ENCODE results near the gene TRAF3.

The TRAF3 gene

GRCh38 chr14:102823546-102823945 lies 46.3 kb downstream of the TRAF3 start:
- no peaks in the 10 kb centered on the region for H3K36me3 ChIP-seq (ENCODE audit: insufficient read depth, low read length)
- H3K4me1 ChIP-seq (ENCODE audit: insufficient read depth, low read length), result no peaks in the 10 kb centered on the region
- no peak overlapping the region for H2AFZ ChIP-seq (ENCODE audit: low read depth, low read length)
- DNase-seq, result no peak
- H3K9ac ChIP-seq (ENCODE audit: low read depth, low read length), result no peak overlapping the region
- no peak overlapping the region for H3K4me2 ChIP-seq (ENCODE audit: insufficient read depth, low read length)
- H4K20me1 ChIP-seq (ENCODE audit: insufficient read depth, low read length), result peaks cover 65% of the 10 kb centered on the region
- H3K79me2 ChIP-seq (ENCODE audit: insufficient read depth, low read length), result peaks cover 93% of the 10 kb centered on the region
- TF ChIP-seq CTCF (IDR thresholded peaks at IDR 0.05; ENCODE audit: borderline replicate concordance, extremely low read depth, low read length, poor library complexity, severe bottlenecking), result no peak
- TF ChIP-seq EZH2 (IDR thresholded peaks at IDR 0.05; ENCODE audit: borderline replicate concordance, low read depth, low read length, severe bottlenecking), result no peak
- H3K27me3 ChIP-seq (ENCODE audit: insufficient read depth, low read length, poor library complexity), result no peaks in the 10 kb centered on the region
- no peak for ATAC-seq (ENCODE audit: insufficient read depth, low read depth)
- no peak overlapping the region for H3K4me3 ChIP-seq (ENCODE audit: low read depth in 1 of 2, low read length in 2 of 2)
- H3K9me3 ChIP-seq (ENCODE audit: insufficient read depth, low read length, severe bottlenecking), result no peaks in the 10 kb centered on the region
- no peak overlapping the region for H3K27ac ChIP-seq (ENCODE audit: low read length)

GRCh38 chr14:102824832-102825231 lies 47.6 kb downstream of the TRAF3 start:
- no peak for TF ChIP-seq EZH2 (IDR thresholded peaks at IDR 0.05; ENCODE audit: borderline replicate concordance, low read depth, low read length, severe bottlenecking)
- TF ChIP-seq CTCF (IDR thresholded peaks at IDR 0.05; ENCODE audit: borderline replicate concordance, extremely low read depth, low read length, poor library complexity, severe bottlenecking), result no peak
- Histone ChIP-seq H3K4me2 (ENCODE audit: insufficient read depth, low read length) (no peak overlapping the region), H3K9me3 (ENCODE audit: insufficient read depth, low read length, severe bottlenecking) (no peaks in the 10 kb centered on the region), H3K4me3 (ENCODE audit: low read depth in 1 of 2, low read length in 2 of 2) (no peak overlapping the region), H3K27ac (ENCODE audit: low read length) (no peak overlapping the region), H3K4me1 (ENCODE audit: insufficient read depth, low read length) (no peaks in the 10 kb centered on the region), H3K79me2 (ENCODE audit: insufficient read depth, low read length) (peaks cover 92% of the 10 kb centered on the region), H3K36me3 (ENCODE audit: insufficient read depth, low read length) (no peaks in the 10 kb centered on the region), H3K27me3 (ENCODE audit: insufficient read depth, low read length, poor library complexity) (no peaks in the 10 kb centered on the region), H3K9ac (ENCODE audit: low read depth, low read length) (no peak overlapping the region), H2AFZ (ENCODE audit: low read depth, low read length) (no peak overlapping the region), H4K20me1 (ENCODE audit: insufficient read depth, low read length) (peaks cover 62% of the 10 kb centered on the region)
- no peak for ATAC-seq (ENCODE audit: insufficient read depth, low read depth)
- no peak for DNase-seq

- no peak overlapping the region for H2AFZ ChIP-seq (ENCODE audit: low read depth, low read length)
- TF ChIP-seq CTCF (IDR thresholded peaks at IDR 0.05; ENCODE audit: borderline replicate concordance, extremely low read depth, low read length, poor library complexity, severe bottlenecking), result no peak
- TF ChIP-seq EZH2 (IDR thresholded peaks at IDR 0.05; ENCODE audit: borderline replicate concordance, low read depth, low read length, severe bottlenecking), result no peak
- H3K4me3 ChIP-seq (ENCODE audit: low read depth in 1 of 2, low read length in 2 of 2), result no peak overlapping the region
- H3K27me3 ChIP-seq (ENCODE audit: insufficient read depth, low read length, poor library complexity), result no peaks in the 10 kb centered on the region
- H3K79me2 ChIP-seq (ENCODE audit: insufficient read depth, low read length), result peaks cover 91% of the 10 kb centered on the region
- ATAC-seq (ENCODE audit: insufficient read depth, low read depth), result no peak
- peaks cover 64% of the 10 kb centered on the region for H4K20me1 ChIP-seq (ENCODE audit: insufficient read depth, low read length)
- peaks cover 7% of the 10 kb centered on the region; the same call in 1 of the 2 replicates for H3K36me3 ChIP-seq (ENCODE audit: insufficient read depth, low read length)
- no peak overlapping the region for H3K27ac ChIP-seq (ENCODE audit: low read length)
- H3K4me1 ChIP-seq (ENCODE audit: insufficient read depth, low read length), result no peaks in the 10 kb centered on the region
- no peak overlapping the region for H3K9ac ChIP-seq (ENCODE audit: low read depth, low read length)
- no peak overlapping the region for H3K4me2 ChIP-seq (ENCODE audit: insufficient read depth, low read length)
- no peak for DNase-seq
- H3K9me3 ChIP-seq (ENCODE audit: insufficient read depth, low read length, severe bottlenecking), result no peaks in the 10 kb centered on the region
Measured at GRCh38 chr14:102825307-102826095, 48.3 kb downstream of the TRAF3 start.

All from DND-41 (cell line).